ENCODE data around the gene NUP42. TPM values are rescaled to one million over a fixed set of nuclear protein-coding genes. Genes with fewer than 3 reads are reported as not detected.

The NUP42 gene
- total and polyA plus RNA-seq, 9 of the 15 experiments (the other 6 are each of a cell fraction or from before 2014, with no cell fraction given) = 41.8 to 86.4 (median 71.2) TPM

DNA sequence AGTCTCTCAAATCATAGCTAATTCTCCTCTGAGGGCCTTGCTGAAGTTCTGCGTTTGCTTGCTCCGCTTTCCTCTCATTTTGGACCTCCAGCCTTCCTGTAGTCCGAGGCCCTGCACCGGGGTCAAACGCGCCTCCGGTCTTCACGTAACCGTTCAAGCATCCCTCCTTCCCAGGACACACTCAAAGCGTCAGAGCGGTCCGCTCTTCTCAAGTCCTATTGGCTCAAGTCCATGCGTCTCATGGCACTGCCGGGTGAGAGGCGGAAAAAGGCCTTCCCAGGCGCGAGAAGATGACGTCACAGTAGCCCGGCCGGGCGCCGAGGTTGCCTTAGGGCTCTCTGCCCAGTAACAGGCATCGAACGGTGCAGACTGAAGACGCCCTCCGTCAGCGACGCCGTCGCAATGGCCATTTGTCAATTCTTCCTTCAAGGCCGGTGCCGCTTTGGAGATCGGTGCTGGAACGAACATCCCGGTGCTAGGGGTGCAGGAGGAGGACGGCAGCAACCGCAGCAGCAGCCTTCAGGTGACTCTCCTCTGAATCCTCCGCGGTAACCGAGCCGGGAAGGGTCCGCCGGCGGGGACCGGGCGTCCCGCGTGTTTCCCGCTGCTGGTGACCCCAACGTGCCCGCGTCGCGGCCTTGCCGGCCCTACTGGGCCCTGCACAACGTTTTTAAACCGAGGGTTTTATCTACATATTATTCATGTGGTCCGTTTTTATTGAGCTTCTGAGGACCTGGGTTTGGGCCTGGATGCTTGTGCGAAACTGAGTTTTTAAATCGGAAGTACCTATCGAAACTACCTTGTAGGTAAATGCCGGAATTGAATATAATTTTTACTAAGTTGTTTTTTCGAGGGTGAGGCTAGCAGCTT lies at the start of gene NUP42 (continued):
- 0 out of 2 replicates have a peak, but pooled peaks have one; percentile 10 for TF ChIP-seq RREB1 (CRISPR knock-in tag; IDR thresholded peaks at IDR 0.05)
- TF ChIP-seq TCFL5 (CRISPR knock-in tag; conservative IDR thresholded peaks at IDR 0.05) = no peak
- peak; percentile 94 for TF ChIP-seq EP400 (IDR thresholded peaks at IDR 0.05)
- TF ChIP-seq RAD51 (IDR thresholded peaks at IDR 0.05; ENCODE audit: borderline replicate concordance, low read depth) = no peak
- TF ChIP-seq NR2C2 (CRISPR knock-in tag; IDR thresholded peaks at IDR 0.05) = peak; percentile 85
- TF ChIP-seq NR2C2 (tag; IDR thresholded peaks at IDR 0.05) = peak; percentile 97
- TF ChIP-seq GATAD2B (IDR thresholded peaks at IDR 0.05; ENCODE audit: borderline replicate concordance) = peak; percentile 62
- TF ChIP-seq, protein P1, sequence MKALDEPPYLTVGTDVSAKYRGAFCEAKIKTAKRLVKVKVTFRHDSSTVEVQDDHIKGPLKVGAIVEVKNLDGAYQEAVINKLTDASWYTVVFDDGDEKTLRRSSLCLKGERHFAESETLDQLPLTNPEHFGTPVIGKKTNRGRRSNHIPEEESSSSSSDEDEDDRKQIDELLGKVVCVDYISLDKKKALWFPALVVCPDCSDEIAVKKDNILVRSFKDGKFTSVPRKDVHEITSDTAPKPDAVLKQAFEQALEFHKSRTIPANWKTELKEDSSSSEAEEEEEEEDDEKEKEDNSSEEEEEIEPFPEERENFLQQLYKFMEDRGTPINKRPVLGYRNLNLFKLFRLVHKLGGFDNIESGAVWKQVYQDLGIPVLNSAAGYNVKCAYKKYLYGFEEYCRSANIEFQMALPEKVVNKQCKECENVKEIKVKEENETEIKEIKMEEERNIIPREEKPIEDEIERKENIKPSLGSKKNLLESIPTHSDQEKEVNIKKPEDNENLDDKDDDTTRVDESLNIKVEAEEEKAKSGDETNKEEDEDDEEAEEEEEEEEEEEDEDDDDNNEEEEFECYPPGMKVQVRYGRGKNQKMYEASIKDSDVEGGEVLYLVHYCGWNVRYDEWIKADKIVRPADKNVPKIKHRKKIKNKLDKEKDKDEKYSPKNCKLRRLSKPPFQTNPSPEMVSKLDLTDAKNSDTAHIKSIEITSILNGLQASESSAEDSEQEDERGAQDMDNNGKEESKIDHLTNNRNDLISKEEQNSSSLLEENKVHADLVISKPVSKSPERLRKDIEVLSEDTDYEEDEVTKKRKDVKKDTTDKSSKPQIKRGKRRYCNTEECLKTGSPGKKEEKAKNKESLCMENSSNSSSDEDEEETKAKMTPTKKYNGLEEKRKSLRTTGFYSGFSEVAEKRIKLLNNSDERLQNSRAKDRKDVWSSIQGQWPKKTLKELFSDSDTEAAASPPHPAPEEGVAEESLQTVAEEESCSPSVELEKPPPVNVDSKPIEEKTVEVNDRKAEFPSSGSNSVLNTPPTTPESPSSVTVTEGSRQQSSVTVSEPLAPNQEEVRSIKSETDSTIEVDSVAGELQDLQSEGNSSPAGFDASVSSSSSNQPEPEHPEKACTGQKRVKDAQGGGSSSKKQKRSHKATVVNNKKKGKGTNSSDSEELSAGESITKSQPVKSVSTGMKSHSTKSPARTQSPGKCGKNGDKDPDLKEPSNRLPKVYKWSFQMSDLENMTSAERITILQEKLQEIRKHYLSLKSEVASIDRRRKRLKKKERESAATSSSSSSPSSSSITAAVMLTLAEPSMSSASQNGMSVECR (CRISPR knock-in tag; IDR thresholded peaks at IDR 0.05) = peak; percentile 82
- no peak for TF ChIP-seq MCM3 (IDR thresholded peaks at IDR 0.05)
- peak; percentile 77 for TF ChIP-seq NFRKB (IDR thresholded peaks at IDR 0.05; ENCODE audit: low read depth)
- TF ChIP-seq MAFF (IDR thresholded peaks at IDR 0.05; ENCODE audit: low read length) = no peak
- TF ChIP-seq, protein P2, sequence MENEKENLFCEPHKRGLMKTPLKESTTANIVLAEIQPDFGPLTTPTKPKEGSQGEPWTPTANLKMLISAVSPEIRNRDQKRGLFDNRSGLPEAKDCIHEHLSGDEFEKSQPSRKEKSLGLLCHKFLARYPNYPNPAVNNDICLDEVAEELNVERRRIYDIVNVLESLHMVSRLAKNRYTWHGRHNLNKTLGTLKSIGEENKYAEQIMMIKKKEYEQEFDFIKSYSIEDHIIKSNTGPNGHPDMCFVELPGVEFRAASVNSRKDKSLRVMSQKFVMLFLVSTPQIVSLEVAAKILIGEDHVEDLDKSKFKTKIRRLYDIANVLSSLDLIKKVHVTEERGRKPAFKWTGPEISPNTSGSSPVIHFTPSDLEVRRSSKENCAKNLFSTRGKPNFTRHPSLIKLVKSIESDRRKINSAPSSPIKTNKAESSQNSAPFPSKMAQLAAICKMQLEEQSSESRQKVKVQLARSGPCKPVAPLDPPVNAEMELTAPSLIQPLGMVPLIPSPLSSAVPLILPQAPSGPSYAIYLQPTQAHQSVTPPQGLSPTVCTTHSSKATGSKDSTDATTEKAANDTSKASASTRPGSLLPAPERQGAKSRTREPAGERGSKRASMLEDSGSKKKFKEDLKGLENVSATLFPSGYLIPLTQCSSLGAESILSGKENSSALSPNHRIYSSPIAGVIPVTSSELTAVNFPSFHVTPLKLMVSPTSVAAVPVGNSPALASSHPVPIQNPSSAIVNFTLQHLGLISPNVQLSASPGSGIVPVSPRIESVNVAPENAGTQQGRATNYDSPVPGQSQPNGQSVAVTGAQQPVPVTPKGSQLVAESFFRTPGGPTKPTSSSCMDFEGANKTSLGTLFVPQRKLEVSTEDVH (IDR thresholded peaks at IDR 0.05; ENCODE audit: low read depth, partially characterized antibody) = peak; percentile 91
